CD4-positive, alpha-beta T cell treated with Interleukin-6 for 4 hours (primary cell): ENCODE measurements around the gene FBXL4.

Experiments
- DNase-seq: peaks from one replicate; pipeline ENCODE4 v3.0.0-alpha.2; 2020; ENCODE audit warnings: mixed read lengths

FBXL4 gene

GRCh38 chr6:98877250-98877649 is 70.5 kb downstream of the FBXL4 start:
- DNase-seq: no peak

- no peak for DNase-seq
Observed at GRCh38 chr6:98875375-98875774, 72.4 kb downstream of the FBXL4 start.

- DNase-seq: no peak
Observed at GRCh38 chr6:98871821-98872220, 75.9 kb downstream of the FBXL4 start.

GRCh38 chr6:98871057-98871456 is 76.7 kb downstream of the FBXL4 start:
- DNase-seq: no peak

DNA sequence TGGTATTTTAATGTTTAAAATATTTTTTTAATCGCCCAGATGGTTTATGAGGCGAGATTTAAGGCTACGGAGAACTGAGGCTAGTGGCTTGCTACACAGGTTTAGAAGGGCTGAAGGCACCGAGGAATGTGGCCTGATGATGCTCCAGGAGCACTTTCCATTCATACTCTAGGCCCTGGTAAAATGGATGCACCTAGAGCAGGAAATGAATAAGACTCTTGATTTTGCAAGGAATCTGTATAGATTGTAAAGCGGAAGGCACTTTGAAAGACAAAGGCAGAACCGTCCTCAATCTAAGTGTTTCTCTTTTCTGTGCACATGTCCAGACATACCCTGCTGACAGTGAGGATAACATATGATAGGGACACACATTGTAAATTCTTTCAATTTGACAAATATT is 83.2 kb downstream of the FBXL4 start:
- no peak for DNase-seq

DNA sequence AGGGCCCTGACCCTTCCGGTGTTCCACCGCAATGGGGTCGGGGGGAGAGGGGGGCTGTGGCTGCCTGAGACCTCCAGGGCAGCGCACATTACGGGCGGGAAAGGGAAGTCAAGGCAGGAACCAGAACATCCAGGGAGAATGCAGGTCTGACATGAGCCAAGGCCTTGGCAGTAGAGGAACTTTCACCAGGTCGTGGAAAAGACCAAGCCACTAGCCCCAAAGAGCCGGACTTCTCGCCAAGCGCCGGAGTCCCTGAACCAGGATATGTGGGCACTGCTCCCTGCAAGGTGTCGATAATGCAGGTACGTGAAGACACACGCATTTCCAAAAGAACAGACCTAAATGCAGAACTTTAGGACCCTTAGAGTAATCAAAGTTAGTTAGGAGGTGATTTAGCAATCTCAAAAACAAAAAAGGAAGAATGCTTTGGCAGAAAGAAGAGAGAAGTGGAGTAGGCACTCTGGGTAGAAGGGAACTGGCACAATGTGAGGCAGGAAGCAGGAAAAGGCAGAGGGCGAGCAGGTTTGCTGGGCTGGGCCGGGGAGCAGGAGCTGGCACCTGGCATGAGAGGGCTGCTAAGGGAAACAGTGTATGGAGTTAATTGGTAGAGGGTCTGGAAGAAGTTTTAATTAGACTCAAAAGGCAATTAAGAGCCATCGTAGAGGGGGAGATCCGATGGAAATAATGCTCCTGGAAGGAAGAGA is 99.1 kb downstream of the FBXL4 start:
- no peak for DNase-seq

DNA sequence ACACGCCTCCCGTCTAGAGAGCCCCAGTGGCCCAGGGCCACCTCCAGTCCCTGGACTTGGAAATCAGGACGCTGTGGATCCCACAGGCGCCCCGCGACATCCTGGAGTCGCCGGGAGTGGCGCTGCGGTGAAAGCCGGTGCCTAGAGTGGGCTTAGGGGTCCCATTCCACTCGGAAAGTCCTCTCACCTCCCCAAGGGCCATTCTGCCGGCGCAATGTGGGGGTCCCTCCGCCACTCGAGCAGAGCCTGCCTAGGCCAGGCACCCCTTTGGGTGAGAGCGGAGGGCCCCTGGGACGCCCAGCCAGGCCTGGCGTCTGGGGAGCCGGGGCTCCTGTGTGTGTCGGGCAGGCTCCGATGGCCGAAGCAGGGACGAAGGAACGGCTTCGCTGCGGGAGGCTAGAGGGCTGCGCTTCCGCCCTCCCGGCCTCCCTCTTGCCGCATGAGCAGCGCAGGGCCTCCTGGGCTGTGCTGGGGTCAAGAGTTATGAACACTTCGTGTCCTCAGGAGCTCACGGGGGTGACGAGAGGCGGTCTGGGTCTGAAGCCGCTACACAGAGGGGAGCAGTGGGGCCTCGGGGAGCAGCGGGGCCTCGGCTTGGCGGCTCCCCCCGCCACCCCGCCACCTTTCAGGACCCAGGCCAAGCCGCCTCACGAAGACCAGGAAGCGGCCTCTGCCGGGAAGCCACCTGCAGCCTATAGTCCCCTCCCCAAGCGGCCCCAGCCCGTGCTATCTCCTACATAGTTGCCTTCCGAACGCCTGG is 99.8 kb downstream of the FBXL4 start:
- DNase-seq: no peak

DNA sequence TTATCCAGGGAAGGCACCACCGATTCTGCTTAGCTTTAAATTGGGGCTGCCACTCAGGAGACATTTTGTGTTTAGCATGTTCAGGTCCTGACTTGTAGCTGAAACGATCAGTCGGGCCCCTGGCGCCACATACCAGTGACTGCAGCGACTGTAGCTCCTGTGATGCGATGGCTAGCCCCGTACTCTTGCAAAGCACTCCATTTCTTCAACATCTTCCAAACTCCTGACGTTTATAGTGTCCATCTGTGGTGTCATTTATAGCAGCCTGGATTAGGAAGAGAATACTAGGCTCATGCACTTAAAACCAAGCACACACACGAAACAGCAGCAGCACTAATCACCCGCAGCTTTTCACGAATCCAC is 100.3 kb downstream of the FBXL4 start:
- no peak for DNase-seq

DNA sequence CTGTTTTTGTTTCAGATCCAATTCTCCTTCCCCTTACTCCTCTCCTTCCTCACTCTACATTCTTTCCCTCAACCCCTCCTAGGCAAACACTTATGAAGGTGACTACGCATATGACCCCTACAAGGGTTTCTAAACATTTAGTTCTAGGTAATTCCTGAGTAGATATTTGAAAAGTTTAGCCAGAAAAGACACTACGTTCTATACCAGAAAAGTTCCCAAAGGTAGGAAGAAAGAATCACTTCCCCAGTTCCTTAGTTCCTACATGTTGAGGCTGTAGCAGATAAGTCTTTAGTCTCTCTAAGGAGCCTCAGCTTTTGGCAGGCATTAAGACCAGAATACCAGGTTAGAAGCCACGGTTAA is 101.7 kb downstream of the FBXL4 start:
- DNase-seq: no peak

- DNase-seq: peak; percentile 68
Observed at GRCh38 chr6:98845211-98846020, 102.3 kb downstream of the FBXL4 start.

- no peak for DNase-seq
Observed at GRCh38 chr6:98844244-98845210, 103.2 kb downstream of the FBXL4 start.

DNA sequence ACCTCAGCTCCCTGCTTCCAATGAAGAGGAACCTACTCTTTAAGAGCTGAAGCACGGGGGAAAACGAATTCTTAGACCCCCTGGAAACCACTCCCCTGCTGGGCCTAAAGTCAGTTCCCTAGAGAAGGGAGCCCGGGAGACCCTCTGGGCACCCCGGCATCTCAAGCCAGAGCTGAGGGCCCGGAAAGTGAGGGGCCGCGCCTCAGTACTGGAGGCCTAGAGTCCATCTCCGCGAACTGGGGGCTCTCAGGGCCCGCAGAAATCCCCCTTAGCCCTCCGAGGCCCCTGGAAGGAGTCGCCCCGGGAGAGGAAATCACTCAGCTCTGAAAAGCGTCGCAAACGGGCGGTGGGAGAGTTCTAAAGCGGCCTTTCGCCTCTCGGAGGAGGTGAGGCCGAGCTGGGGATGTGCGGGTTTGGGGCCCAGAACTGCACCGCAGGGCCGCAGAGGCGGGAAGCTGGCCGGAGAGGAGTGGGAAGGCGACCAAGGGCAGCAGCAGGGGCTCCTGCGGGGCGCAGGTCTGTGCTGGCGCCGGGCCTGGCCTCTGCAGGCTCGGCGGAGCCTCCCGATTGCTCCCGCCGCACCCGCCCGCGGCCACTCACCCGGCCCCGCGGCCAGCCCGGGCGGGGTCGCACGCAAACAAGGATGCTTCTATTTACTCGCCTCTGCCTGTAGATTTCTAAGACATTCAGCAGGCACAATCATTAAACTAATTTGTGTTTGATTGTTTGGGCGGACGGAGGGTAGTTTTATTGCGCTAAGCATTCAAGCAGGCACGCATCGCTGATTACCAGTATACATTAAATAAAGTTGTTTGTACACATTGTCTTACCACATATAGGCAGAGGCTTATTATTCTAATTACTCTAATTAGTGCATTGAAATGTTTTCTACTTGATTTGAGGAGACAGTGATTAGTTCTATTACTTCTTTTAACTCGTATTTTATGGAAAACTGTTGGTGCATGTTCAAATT is 104.2 kb downstream of the FBXL4 start:
- no peak for DNase-seq

GRCh38 chr6:98842342-98843180 is 105.2 kb downstream of the FBXL4 start:
- DNase-seq: no peak

GRCh38 chr6:98841621-98842341 is 106.0 kb downstream of the FBXL4 start:
- DNase-seq: no peak

- no peak for DNase-seq
Observed at GRCh38 chr6:98840996-98841513, 106.7 kb downstream of the FBXL4 start.

DNA sequence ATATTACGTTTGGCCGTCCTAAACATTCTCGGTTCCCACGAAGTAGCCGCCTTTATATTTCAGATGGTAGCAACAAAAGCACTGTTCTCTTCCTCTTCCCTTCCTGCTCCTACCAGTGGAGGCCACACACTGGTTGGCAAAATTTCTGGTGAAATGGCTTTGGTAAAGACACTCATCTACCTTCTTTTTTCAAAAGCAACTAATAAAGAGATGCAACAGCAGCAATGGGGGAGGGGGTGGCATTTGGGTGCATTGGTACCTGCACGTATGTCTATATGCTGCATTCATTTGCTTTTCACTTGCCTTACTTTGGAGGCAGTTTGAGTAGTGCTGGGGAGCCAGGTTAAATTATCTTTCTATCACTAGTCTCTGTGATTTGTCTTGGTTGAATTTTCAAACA is 107.4 kb downstream of the FBXL4 start:
- DNase-seq: no peak

- DNase-seq: no peak
Observed at GRCh38 chr6:98839781-98840361, 107.9 kb downstream of the FBXL4 start.

- no peak for DNase-seq
Observed at GRCh38 chr6:98838975-98839374, 108.8 kb downstream of the FBXL4 start.

- no peak for DNase-seq
Observed at GRCh38 chr6:98838032-98838431, 109.7 kb downstream of the FBXL4 start.
